WTC11 (cell line): Measurements from ENCODE around the gene MAGI2. TPM values are rescaled to one million over a fixed set of nuclear protein-coding genes. Genes with fewer than 3 reads are reported as not detected.

Experiments
- ATAC-seq: fragments of 200-7000 bp; cut with Tn5 transposase; 2 replicates; pipeline ENCODE4 v1.10.0; 2021; ENCODE audit warnings: mild to moderate bottlenecking, moderate library complexity
- CTCF ChIA-PET: fragments of 300-600 bp; sonication (Branson Sonifier 250); formaldehyde crosslinking; loops from one replicate; lab custom pipeline; 2021; ENCODE audit warnings: antibody characterized with exemption; lab: Charles Lee
- POLR2A ChIA-PET: fragments of 350-600 bp; sonication (Branson Sonifier 250); formaldehyde crosslinking; loops from one replicate; lab custom pipeline; 2021; ENCODE audit warnings: antibody characterized with exemption; lab: Charles Lee
- DNase-seq: peaks from one replicate; pipeline ENCODE4 v3.0.0; 2021; ENCODE audit warnings: low spot score
- H3K27ac Mint-ChIP-seq: 2 replicates; pipeline ENCODE4 v1.8.0; 2021; ENCODE audit warnings: mixed read lengths
- H3K27me3 Mint-ChIP-seq: 2 replicates; pipeline ENCODE4 v1.8.0; 2021; ENCODE audit warnings: low read depth, mild to moderate bottlenecking, moderate library complexity, mixed read lengths
- H3K36me3 Mint-ChIP-seq: 2 replicates; pipeline ENCODE4 v1.8.0; 2021; ENCODE audit warnings: mixed read lengths
- H3K4me1 Mint-ChIP-seq: 2 replicates; pipeline ENCODE4 v1.8.0; 2022; ENCODE audit warnings: mixed read lengths
- H3K4me3 Mint-ChIP-seq: 2 replicates; pipeline ENCODE4 v1.8.0; 2021; ENCODE audit warnings: mild to moderate bottlenecking, moderate library complexity, mixed read lengths
- H3K9me3 Mint-ChIP-seq: 2 replicates; pipeline ENCODE4 v1.8.0; 2021; ENCODE audit warnings: mixed read lengths
- ATF2 ChIP-seq: sonication (generic); formaldehyde crosslinking; IDR thresholded peaks from 2 replicates; pipeline ENCODE4 v1.8.1; 2022; ENCODE audit warnings: low read depth, missing genetic modification reagents, borderline replicate concordance
- ELF4 ChIP-seq: sonication (generic); formaldehyde crosslinking; IDR thresholded peaks from 2 replicates; pipeline ENCODE4 v1.8.1; 2022; ENCODE audit warnings: low read depth, mild to moderate bottlenecking, moderate library complexity, missing genetic modification reagents
- ESRRA ChIP-seq: sonication (generic); formaldehyde crosslinking; IDR thresholded peaks from 2 replicates; pipeline ENCODE4 v1.8.1; 2022; ENCODE audit warnings: mild to moderate bottlenecking, missing genetic modification reagents, borderline replicate concordance
- FOXJ3 ChIP-seq: sonication (generic); formaldehyde crosslinking; IDR thresholded peaks from 2 replicates; pipeline ENCODE4 v1.9.0; 2021; ENCODE audit warnings: missing genetic modification reagents, mild to moderate bottlenecking, borderline replicate concordance
- FOXK1 ChIP-seq: sonication (generic); formaldehyde crosslinking; IDR thresholded peaks from 2 replicates; pipeline ENCODE4 v1.8.0; 2022; ENCODE audit warnings: mild to moderate bottlenecking, moderate library complexity, missing genetic modification reagents
- GABPB1 ChIP-seq: sonication (generic); formaldehyde crosslinking; IDR thresholded peaks from 2 replicates; pipeline ENCODE4 v1.8.1; 2023; ENCODE audit warnings: mild to moderate bottlenecking, missing genetic modification reagents
- MLX ChIP-seq: sonication (generic); formaldehyde crosslinking; IDR thresholded peaks from 2 replicates; pipeline ENCODE4 v1.8.1; 2023; ENCODE audit warnings: mild to moderate bottlenecking, missing genetic modification reagents, moderate library complexity
- NR3C1 ChIP-seq: sonication (generic); formaldehyde crosslinking; conservative IDR thresholded peaks from 2 replicates; pipeline ENCODE4 v1.8.1; 2023; ENCODE audit warnings: low read depth, mild to moderate bottlenecking, missing genetic modification reagents
- SMAD3 ChIP-seq: sonication (generic); formaldehyde crosslinking; IDR thresholded peaks from 2 replicates; pipeline ENCODE4 v1.8.0; 2022; ENCODE audit warnings: missing genetic modification reagents, mild to moderate bottlenecking, borderline replicate concordance
- SMAD4 ChIP-seq: sonication (generic); formaldehyde crosslinking; IDR thresholded peaks from 2 replicates; pipeline ENCODE4 v1.8.0; 2022; ENCODE audit warnings: mild to moderate bottlenecking, missing genetic modification reagents
- TEAD1 ChIP-seq: sonication (generic); formaldehyde crosslinking; IDR thresholded peaks from 2 replicates; pipeline ENCODE4 v1.8.0; 2022; ENCODE audit warnings: mild to moderate bottlenecking, missing genetic modification reagents
- ZNF138 ChIP-seq: sonication (generic); formaldehyde crosslinking; conservative IDR thresholded peaks from 2 replicates; pipeline ENCODE4 v1.8.1; 2022; ENCODE audit warnings: mild to moderate bottlenecking, moderate library complexity, missing genetic modification reagents
- ZNF232 ChIP-seq: sonication (generic); formaldehyde crosslinking; IDR thresholded peaks from 2 replicates; pipeline ENCODE4 v1.8.0; 2022; ENCODE audit warnings: mild to moderate bottlenecking, missing genetic modification reagents
- ZNF317 ChIP-seq: sonication (generic); formaldehyde crosslinking; IDR thresholded peaks from 2 replicates; pipeline ENCODE4 v1.8.1; 2023; ENCODE audit warnings: low read depth, mild to moderate bottlenecking, moderate library complexity, missing genetic modification reagents, borderline replicate concordance
- ZNF396 ChIP-seq: fragments of 250-450 bp; sonication (Bioruptor Pico); IDR thresholded peaks from 2 replicates; pipeline ENCODE4 v1.8.0; 2021; ENCODE audit warnings: mild to moderate bottlenecking, moderate library complexity, borderline replicate concordance
- ZNF425 ChIP-seq: fragments of 250-450 bp; sonication (Bioruptor Pico); conservative IDR thresholded peaks from 2 replicates; pipeline ENCODE4 v1.9.0; 2021; ENCODE audit warnings: mild to moderate bottlenecking
- ZNF512 ChIP-seq: sonication (generic); formaldehyde crosslinking; IDR thresholded peaks from 2 replicates; pipeline ENCODE4 v1.8.1; 2022; ENCODE audit warnings: missing genetic modification reagents, borderline replicate concordance
- ZNF671 ChIP-seq: fragments of 250-450 bp; sonication (Bioruptor Pico); IDR thresholded peaks from 2 replicates; pipeline ENCODE4 v1.8.0; 2021; ENCODE audit warnings: mild to moderate bottlenecking
- total RNA-seq: library from RNA; stranded (reverse); gene quantifications from 3 replicates; pipeline ENCODE4 v1.2.3, GENCODE V29; 2021
- TF ChIP-seq, protein P1 (sequence below): sonication (generic); formaldehyde crosslinking; IDR thresholded peaks from 2 replicates; pipeline ENCODE4 v1.8.1; 2022; ENCODE audit warnings: mild to moderate bottlenecking, missing genetic modification reagents, moderate library complexity, borderline replicate concordance
- TF ChIP-seq, protein P2 (sequence below): sonication (generic); formaldehyde crosslinking; IDR thresholded peaks from 2 replicates; pipeline ENCODE4 v1.8.1; 2022; ENCODE audit warnings: low read depth, mild to moderate bottlenecking, moderate library complexity, missing genetic modification reagents, borderline replicate concordance

Gene MAGI2
- total RNA-seq, 1 experiment from 2014 or later = 26.6 TPM

DNA sequence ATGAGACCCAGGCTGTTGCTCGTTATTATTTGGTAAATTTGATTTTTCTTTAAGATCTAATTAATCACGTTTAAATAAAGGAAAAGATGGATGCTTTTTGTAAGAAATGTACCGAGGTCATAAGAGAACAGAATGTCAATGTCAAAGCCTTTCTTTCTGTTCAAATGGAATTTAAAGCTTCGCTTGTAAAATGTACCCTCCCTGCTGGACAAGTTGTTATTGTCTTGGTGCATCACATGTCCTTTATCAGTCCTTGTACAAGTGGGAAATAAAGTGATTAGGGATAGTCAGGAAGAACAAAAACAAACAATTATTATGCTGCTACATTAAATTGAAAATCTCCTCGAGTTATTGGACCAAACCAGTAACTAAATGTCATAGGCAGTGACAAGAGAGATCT lies 1291.7 kb downstream of the MAGI2 start:
- H3K27ac Mint-ChIP-seq = 0 out of 2 replicates have a peak overlapping the region, but pooled peaks have one; percentile 1
- peaks cover 62% of the 10 kb centered on the region for H3K4me1 Mint-ChIP-seq
- H3K9me3 Mint-ChIP-seq = no peaks in the 10 kb centered on the region
- H3K27me3 Mint-ChIP-seq = peaks cover 7% of the 10 kb centered on the region; the same call in 1 of the 2 replicates
- no peak for ATAC-seq
- POLR2A ChIA-PET = no interaction called here
- H3K36me3 Mint-ChIP-seq = peaks cover 25% of the 10 kb centered on the region
- H3K4me3 Mint-ChIP-seq = no peak overlapping the region
- TF ChIP-seq ZNF138 (CRISPR knock-in tag) (no peak), ZNF425 (no peak), GABPB1 (no peak), ZNF317 (CRISPR knock-in tag) (no peak), SMAD3 (CRISPR knock-in tag) (no peak)
- TF ChIP-seq, all 79 proteins: peak for 0
- no peak for DNase-seq
- CTCF ChIA-PET = interaction anchor here (0.6 to 1.1 kb wide), 2 partner anchors 27 to 48 kb away, joined by 3 to 4 read pairs; no protein-coding TSS in a partner anchor

DNA sequence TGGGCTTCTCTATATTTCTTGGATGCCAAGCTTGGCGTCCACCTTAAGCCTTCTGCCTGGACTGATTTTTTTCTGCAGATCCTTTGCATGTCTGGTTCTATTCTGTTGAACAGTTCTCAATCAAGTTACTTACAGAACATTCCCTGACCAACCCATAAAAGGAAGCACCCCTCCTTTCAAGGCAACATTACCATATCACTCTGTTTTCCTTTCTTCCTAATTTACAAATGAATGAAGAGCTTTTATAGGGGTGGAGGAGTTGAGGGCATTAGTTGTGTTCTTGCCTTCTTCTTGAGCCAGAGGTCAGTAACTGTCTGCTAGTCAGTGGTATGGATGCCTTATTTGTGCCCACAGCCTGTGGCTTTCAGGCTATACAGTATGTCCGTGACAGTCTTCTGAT lies 1293.9 kb downstream of the MAGI2 start:
- TF ChIP-seq ATF2 (CRISPR knock-in tag) (no peak), ZNF317 (CRISPR knock-in tag) (no peak), ZNF232 (CRISPR knock-in tag) (no peak)
- TF ChIP-seq, protein P1, sequence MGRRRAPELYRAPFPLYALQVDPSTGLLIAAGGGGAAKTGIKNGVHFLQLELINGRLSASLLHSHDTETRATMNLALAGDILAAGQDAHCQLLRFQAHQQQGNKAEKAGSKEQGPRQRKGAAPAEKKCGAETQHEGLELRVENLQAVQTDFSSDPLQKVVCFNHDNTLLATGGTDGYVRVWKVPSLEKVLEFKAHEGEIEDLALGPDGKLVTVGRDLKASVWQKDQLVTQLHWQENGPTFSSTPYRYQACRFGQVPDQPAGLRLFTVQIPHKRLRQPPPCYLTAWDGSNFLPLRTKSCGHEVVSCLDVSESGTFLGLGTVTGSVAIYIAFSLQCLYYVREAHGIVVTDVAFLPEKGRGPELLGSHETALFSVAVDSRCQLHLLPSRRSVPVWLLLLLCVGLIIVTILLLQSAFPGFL (CRISPR knock-in tag) = no peak
- Mint-ChIP-seq H3K4me1 (peaks cover 51% of the 10 kb centered on the region), H3K9me3 (no peaks in the 10 kb centered on the region), H3K27ac (peak overlapping the region; percentile 66; the same call in 1 of the 2 replicates), H3K27me3 (peaks cover 7% of the 10 kb centered on the region; the same call in 1 of the 2 replicates), H3K4me3 (peak overlapping the region; percentile 38), H3K36me3 (peaks cover 25% of the 10 kb centered on the region)
- CTCF ChIA-PET = interaction anchor here (1.2 to 1.8 kb wide), 5 partner anchors 8 to 140 kb away, joined by 3 to 14 read pairs (median 5); no protein-coding TSS in a partner anchor
- DNase-seq (no peak), ATAC-seq (peak; percentile 91)
- POLR2A ChIA-PET = no interaction called here

DNA sequence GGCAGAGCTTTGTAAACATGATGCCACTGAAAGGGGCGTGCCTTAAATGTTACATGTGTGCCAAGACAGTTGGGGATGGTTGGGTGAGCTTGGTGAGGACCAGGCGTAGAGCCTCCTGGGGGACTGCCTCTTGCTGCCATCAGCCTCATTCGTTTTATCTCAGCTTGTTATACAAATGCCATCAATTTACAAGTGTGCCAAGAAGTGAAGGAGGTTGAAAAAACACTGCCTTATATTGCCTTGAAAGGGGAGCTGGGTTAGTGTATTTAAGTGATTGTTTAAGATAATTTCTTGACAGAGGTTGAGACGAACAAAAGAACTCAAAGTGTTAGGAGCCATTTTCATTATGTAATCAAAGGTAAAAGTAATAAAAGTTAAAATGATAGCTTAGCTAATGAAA lies 1300.2 kb downstream of the MAGI2 start:
- Mint-ChIP-seq H3K9me3 (no peaks in the 10 kb centered on the region), H3K36me3 (peaks cover 5% of the 10 kb centered on the region; the same call in 1 of the 2 replicates), H3K4me1 (peaks cover 35% of the 10 kb centered on the region), H3K27ac (no peak overlapping the region), H3K4me3 (no peak overlapping the region), H3K27me3 (peaks cover 2% of the 10 kb centered on the region; the same call in 1 of the 2 replicates)
- ChIA-PET CTCF (interaction anchor here (0.5 to 1.6 kb wide), 3 partner anchors 19 to 1017 kb away, joined by 3 to 6 read pairs (median 4); no protein-coding TSS in a partner anchor), POLR2A (no interaction called here)
- ATAC-seq (no peak), DNase-seq (no peak)
- TF ChIP-seq FOXJ3 (CRISPR knock-in tag) = no peak
- no peak for TF ChIP-seq FOXK1 (CRISPR knock-in tag)
- TF ChIP-seq TEAD1 (CRISPR knock-in tag) = no peak
- TF ChIP-seq ZNF425 = no peak
- TF ChIP-seq, protein P2, sequence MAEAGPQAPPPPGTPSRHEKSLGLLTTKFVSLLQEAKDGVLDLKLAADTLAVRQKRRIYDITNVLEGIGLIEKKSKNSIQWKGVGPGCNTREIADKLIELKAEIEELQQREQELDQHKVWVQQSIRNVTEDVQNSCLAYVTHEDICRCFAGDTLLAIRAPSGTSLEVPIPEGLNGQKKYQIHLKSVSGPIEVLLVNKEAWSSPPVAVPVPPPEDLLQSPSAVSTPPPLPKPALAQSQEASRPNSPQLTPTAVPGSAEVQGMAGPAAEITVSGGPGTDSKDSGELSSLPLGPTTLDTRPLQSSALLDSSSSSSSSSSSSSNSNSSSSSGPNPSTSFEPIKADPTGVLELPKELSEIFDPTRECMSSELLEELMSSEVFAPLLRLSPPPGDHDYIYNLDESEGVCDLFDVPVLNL (CRISPR knock-in tag) = no peak
- no peak for TF ChIP-seq ESRRA (CRISPR knock-in tag)
- no peak for TF ChIP-seq ZNF512 (CRISPR knock-in tag)
- TF ChIP-seq ELF4 = no peak
- no peak for TF ChIP-seq ZNF671 (CRISPR knock-in tag)
- TF ChIP-seq SMAD4 (CRISPR knock-in tag) = no peak
- TF ChIP-seq NR3C1 = no peak
- no peak for TF ChIP-seq ZNF396
- TF ChIP-seq MLX = no peak
